ENCODE measurements around the gene COQ10B. TPM values are rescaled to one million over a fixed set of nuclear protein-coding genes. Genes with fewer than 3 reads are reported as not detected.

Gene COQ10B
- total RNA-seq, 6 donors from 2014 or later = 10.2 to 35.1 (median 25.6) TPM

- ATAC-seq (ENCODE audit: low FRiP score in 2 of 2) (peak in 1 of 2 donors; percentile 23), DNase-seq (peak in 1 of 2 donors; percentile 53)
- no peaks in the 10 kb centered on the region for H3K36me3 ChIP-seq
- peak overlapping the region; percentile 94 to 99 (median 97) for H3K27ac ChIP-seq
- peaks cover 17 to 29% (median 21%) of the 10 kb centered on the region in 4 donors for H3K4me1 ChIP-seq
- TF ChIP-seq POLR2A (IDR thresholded peaks at IDR 0.05) = no peak
- no peak for TF ChIP-seq EP300 (IDR thresholded peaks at IDR 0.05)
- H3K9me3 ChIP-seq = no peaks in the 10 kb centered on the region
- H3K4me3 ChIP-seq = peak overlapping the region; percentile 82 to 99 (median 85)
- 0% methylated on average over 9 to 16 of the region's 17 CpGs for WGBS, 2 donors
- H3K27me3 ChIP-seq = no peaks in the 10 kb centered on the region
Observed at GRCh38 chr2:197516393-197516761, 63.0 kb downstream of the COQ10B start.

DNA sequence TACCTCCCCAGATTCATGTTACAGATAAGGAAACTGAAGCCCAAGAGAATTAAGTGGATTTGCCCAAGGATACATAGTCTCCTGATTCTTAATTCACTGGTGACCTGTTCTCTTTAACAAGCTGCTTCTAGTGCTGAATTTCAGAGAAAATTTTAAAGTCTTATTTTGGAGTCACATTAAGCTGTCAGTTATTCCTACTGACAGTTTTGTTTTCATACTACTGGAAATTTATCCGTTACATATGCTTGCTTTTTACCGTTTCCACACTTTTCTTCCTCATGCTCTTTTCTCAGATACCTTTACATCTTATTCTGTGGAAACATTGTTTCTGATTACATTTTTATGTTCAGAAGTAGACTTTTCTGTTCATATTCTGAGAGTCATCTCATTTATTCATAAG, 63.8 kb downstream of the COQ10B start:
- ATAC-seq (ENCODE audit: low FRiP score in 2 of 2) (no peak), DNase-seq (no peak)
- Histone ChIP-seq H3K4me3 (peak overlapping the region in 3 of 4 donors; percentile 82 to 86 (median 84)), H3K4me1 (peaks cover 17 to 29% (median 21%) of the 10 kb centered on the region in 4 donors), H3K27me3 (no peaks in the 10 kb centered on the region), H3K27ac (peak overlapping the region in 1 of 4 donors; percentile 99), H3K9me3 (no peaks in the 10 kb centered on the region), H3K36me3 (no peaks in the 10 kb centered on the region)
- TF ChIP-seq EP300 (IDR thresholded peaks at IDR 0.05) = no peak
- no peak for TF ChIP-seq POLR2A (IDR thresholded peaks at IDR 0.05)
- TF ChIP-seq, protein P1, sequence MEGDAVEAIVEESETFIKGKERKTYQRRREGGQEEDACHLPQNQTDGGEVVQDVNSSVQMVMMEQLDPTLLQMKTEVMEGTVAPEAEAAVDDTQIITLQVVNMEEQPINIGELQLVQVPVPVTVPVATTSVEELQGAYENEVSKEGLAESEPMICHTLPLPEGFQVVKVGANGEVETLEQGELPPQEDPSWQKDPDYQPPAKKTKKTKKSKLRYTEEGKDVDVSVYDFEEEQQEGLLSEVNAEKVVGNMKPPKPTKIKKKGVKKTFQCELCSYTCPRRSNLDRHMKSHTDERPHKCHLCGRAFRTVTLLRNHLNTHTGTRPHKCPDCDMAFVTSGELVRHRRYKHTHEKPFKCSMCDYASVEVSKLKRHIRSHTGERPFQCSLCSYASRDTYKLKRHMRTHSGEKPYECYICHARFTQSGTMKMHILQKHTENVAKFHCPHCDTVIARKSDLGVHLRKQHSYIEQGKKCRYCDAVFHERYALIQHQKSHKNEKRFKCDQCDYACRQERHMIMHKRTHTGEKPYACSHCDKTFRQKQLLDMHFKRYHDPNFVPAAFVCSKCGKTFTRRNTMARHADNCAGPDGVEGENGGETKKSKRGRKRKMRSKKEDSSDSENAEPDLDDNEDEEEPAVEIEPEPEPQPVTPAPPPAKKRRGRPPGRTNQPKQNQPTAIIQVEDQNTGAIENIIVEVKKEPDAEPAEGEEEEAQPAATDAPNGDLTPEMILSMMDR (IDR thresholded peaks at IDR 0.05) = no peak
- no peak for TF ChIP-seq POLR2AphosphoS5 (IDR thresholded peaks at IDR 0.05)
- 38 to 39% methylated on average over 2 of the region's 2 CpGs for WGBS, 2 donors

Small RNA genes within 50 kb of the gene (small RNA-seq; reads per million reads assigned to genes)
- gene RF00394 = 0 reads per million in 4 donors
- gene RNU6-1029P = 0 reads per million in 4 donors

Other genes starting within 250 kb of the COQ10B start
- gene ANKRD44, start 142.8 kb upstream of the COQ10B start, total RNA-seq = 10 to 100 TPM; 41.0 to 91.1 (median 61.7) TPM
- 100 to 1,000 TPM; 182 to 614 (median 203) TPM for gene SF3B1, start 18.5 kb upstream of the COQ10B start, total RNA-seq
- 100 to 1,000 TPM in 4 of 6 donors, 10 to 100 TPM in 2; 42.8 to 159 (median 123) TPM for gene HSPD1, start 46.3 kb downstream of the COQ10B start, total RNA-seq
- 10 to 100 TPM; 23.5 to 92.8 (median 51.0) TPM for gene HSPE1, start 46.8 kb downstream of the COQ10B start, total RNA-seq
- gene MOB4, start 62.5 kb downstream of the COQ10B start, total RNA-seq = 10 to 100 TPM in 5 of 6 donors, 1 to 10 TPM in 1; 6.7 to 34.2 (median 17.9) TPM
- gene RFTN2, start 222.0 kb downstream of the COQ10B start, total RNA-seq = 1 to 10 TPM; 1.0 to 7.0 (median 2.8) TPM